ENCODE data around the gene NCAM2.

DNA sequence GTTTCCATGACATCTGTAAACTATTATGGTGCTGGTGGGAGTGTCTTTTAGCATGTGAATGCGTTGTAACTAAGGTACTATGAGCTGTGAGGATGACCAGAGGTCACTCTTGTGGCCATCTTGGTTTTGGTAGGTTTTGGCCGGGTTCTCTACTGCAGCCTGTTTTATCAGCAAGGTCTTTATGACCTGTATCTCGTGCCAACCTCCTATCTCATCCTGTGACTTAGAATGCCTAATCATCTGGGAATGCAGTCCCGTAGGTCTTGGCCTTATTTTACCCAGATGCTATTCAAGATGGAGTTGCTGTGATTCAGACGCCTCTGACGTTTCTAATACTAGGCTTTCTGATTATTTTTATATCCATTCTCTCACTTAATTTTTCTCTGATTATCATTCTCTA, 9.4 kb downstream of the NCAM2 start:
- TF ChIP-seq BHLHE40 (IDR thresholded peaks at IDR 0.05; ENCODE audit: borderline replicate concordance) (no peak), SUZ12 (IDR thresholded peaks at IDR 0.05) (no peak), SP1 (IDR thresholded peaks at IDR 0.05) (no peak), FOXM1 (IDR thresholded peaks at IDR 0.05; ENCODE audit: borderline replicate concordance) (no peak), L3MBTL2 (conservative IDR thresholded peaks at IDR 0.05) (no peak), ARNT (IDR thresholded peaks at IDR 0.05) (no peak), HDGF (IDR thresholded peaks at IDR 0.05; ENCODE audit: borderline replicate concordance) (no peak)
